Umbilical cord (tissue), 2 donors: Measurements from ENCODE around the gene FAM228A. TPM values are rescaled to one million over a fixed set of nuclear protein-coding genes. Genes with fewer than 3 reads are reported as not detected.

Experiments used
- DNase-seq: peaks from one replicate; pipeline ENCODE4 v3.0.0-alpha.2; 2015; ENCODE audit warnings: low spot score
- total RNA-seq: library from RNA; depleted of rRNA; stranded (reverse); fragments of >200 nt; gene quantifications from one replicate; pipeline ENCODE4 v1.2.3, GENCODE V29; 2014; ENCODE audit warnings: low replicate concordance; ENCODE audit not compliant: insufficient read depth

Gene FAM228A
- total RNA-seq, 1 donor from 2014 or later: not detected

DNA sequence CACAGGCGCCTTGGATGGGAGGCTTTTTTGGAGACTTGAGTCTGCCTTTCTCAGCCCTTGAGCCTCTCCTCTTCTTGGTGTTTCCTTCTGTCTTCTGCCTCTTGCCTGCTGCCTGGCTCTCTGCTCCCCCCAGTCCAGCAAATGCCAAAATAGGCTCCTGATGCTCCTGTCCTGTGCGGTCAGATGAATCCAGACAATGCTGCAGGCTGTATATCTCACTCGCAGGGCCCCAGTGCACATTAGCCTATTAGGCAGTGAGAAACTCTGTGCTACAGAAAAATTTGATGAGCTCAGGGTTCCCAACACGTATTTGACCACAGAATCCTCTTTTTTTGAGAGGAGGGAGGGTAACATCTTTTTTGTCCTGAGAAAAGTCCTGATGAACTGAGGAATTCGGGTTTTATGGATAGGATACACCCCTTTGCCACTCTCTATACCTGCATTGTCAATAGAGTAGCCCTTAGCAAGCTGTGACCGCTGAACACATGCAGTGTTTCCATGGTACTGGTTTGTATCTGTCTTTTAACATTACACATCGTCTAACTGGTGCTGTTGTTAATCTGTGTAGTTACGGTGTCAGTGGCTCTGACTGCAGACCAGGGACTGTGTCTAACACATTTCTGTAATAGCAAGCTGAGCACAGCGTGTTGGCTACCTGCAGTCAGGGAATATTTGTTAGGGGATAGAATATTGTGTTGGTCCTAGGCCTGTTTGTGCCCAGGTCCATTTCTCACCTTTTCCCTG is 50.8 kb downstream of the FAM228A start:
- no peak for DNase-seq

DNA sequence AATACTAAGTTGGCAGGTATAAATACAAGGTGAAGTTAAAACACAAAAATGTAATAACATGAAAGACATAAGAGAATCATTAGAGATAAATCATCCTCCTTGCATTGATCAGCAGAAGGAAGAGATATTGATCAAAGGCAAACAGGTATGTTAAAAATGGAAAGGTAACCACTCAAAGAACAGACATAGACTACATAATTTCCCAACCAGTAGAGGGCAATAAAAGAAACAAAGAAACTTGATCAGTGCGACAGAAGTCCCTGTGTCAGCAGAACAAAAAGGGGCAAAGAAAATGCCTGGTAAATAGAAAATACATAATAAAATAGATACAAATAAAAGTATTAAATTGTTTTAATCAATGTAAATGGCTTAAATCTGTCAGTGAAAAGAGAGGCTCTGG is 53.6 kb downstream of the FAM228A start:
- DNase-seq: no peak

DNA sequence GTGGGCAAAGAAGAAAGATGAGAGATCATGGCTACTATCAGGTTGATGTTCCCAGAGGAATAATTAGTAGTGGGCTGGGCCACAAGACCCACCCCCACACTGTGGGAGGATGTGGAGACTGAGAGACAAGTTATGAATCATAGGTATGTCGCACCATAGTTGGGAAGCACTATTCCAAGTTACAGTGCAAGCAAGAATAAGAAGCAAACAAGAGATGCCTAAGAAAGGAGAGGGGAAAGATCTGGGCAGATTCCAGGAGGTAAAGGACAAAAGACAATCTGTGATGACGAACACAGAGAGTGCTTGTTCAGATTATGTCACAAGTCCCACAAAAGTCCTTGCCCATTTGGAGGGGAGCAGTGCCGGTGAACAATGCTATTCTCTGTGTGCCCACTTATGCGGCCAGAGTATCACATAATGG is 56.6 kb downstream of the FAM228A start:
- no peak for DNase-seq

DNA sequence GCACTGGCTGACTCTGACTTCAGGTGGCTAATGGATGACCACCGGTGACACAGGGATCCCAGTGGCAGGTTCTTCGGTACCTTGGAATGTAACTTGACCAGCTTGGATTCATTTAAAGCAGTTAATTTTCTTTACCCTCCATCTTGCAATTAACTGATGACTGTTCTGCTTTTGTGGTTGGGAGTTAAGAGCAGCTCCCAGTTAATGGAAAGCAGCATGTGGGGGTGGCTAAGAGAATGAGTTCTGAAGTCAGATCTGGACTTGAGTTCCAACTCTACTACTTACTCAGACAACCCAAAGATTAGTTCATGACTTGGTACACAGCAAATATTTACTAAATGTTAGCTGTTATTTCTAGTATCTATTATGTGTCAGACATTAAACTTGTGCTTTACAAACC is 58.5 kb downstream of the FAM228A start:
- DNase-seq: no peak

DNA sequence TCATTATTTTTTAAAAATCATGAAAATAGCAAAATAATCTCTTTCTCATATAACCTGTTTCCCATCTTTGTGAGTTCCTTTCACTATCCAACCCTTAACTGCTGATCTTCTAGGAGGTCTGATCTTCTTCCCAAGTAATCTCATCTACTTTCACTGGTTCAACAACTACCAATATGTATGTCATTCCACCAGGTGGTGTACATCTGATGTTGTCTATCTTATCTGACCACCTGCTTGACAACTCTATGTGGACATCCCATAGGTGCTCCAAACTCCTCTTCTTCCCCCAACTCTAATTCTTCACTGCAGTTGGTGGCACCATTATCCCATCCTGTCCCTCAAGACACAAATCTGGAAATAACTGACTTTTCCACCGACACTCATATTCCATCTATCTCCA is 62.5 kb downstream of the FAM228A start:
- no peak for DNase-seq

DNA sequence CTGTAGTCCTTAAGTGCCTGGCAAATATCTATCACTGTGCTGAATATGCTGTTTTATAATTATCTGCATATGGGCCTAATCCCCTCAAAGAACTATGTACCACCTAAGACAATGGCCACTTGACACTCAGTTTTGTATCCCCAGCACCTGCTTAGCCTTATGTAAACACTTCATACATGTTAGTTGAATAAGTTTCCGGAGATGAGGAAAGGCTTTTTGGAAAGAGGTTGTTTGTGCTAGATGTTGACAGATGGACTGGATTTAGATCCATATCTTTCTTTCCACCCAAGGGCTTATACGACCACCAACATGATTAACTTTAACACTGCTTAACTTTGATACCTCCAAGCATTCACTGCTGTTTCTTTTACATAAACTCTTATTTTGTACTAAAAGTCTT is 63.3 kb downstream of the FAM228A start:
- DNase-seq: no peak

DNA sequence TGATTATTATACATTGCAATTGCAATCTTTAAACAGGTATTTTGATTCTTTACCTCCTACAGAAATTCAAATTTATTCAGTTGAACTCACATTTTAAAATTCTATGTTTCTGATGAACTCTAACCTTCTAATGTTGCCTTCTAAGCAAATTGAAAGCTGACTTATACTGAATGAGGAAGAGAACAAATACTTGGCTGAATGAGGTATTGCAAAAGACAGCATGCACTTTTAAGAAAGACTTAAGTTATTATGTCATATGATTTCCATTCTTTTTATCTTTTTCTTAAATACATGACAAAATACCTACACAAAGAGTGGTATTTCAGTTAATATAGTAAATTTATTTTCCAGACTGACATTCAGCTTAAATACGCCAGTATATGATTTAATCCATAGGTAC is 64.7 kb downstream of the FAM228A start:
- DNase-seq: no peak

Other genes with a start within 250 kb of the FAM228A start
- gene ATAD2B, start 247.9 kb upstream of the FAM228A start, total RNA-seq: 21.4 TPM
- 15.4 TPM for gene UBXN2A, start 234.6 kb upstream of the FAM228A start, total RNA-seq
- gene MFSD2B, start 165.0 kb upstream of the FAM228A start, total RNA-seq: 0.48 TPM
- gene WDCP, start 127.7 kb upstream of the FAM228A start, total RNA-seq: 12.5 TPM
- not detected for gene FKBP1B, start 125.3 kb upstream of the FAM228A start, total RNA-seq
- gene SF3B6, start 98.7 kb upstream of the FAM228A start, total RNA-seq: 127 TPM
- gene TP53I3, start 90.2 kb upstream of the FAM228A start, total RNA-seq: 12.3 TPM
- not detected for gene PFN4, start 51.7 kb upstream of the FAM228A start, total RNA-seq
- 63.1 TPM for gene FAM228B, start 51.6 kb upstream of the FAM228A start, total RNA-seq
- gene ITSN2, start 185.5 kb downstream of the FAM228A start, total RNA-seq: 43.6 TPM